Osteoblast (primary cell): ENCODE results near the gene ABCG1. TPM values are rescaled to one million over a fixed set of nuclear protein-coding genes. Genes with fewer than 3 reads are reported as not detected.

Experiments used
- DNase-seq: peaks from one replicate; pipeline ENCODE4 v3.0.0; 2011; ENCODE audit warnings: low spot score, mixed read lengths; ENCODE audit not compliant: insufficient read length; ENCODE audit errors: missing footprints
- H2AFZ ChIP-seq: 2 replicates; pipeline ENCODE4 v1.6.0; 2011; ENCODE audit warnings: mild to moderate bottlenecking, low read length
- H3K27ac ChIP-seq: 2 replicates; pipeline ENCODE4 v1.5.1; 2011; ENCODE audit warnings: mild to moderate bottlenecking, low read depth, low read length, moderate library complexity
- H3K27me3 ChIP-seq: 2 replicates; pipeline ENCODE4 v1.6.0; 2012; ENCODE audit warnings: mild to moderate bottlenecking, control low read depth, inconsistent platforms, low read length, moderate library complexity; ENCODE audit not compliant: insufficient read depth
- H3K36me3 ChIP-seq: 2 replicates; pipeline ENCODE4 v1.5.1; 2011; ENCODE audit warnings: mild to moderate bottlenecking, low read length, control low read depth, moderate library complexity; ENCODE audit not compliant: insufficient read depth
- H3K4me1 ChIP-seq: 2 replicates; pipeline ENCODE4 v1.5.1; 2011; ENCODE audit warnings: mild to moderate bottlenecking, low read length, control low read depth, moderate library complexity; ENCODE audit not compliant: insufficient read depth
- H3K4me2 ChIP-seq: 2 replicates; pipeline ENCODE4 v1.6.0; 2011; ENCODE audit warnings: mild to moderate bottlenecking, low read length; ENCODE audit not compliant: insufficient read depth
- H3K4me3 ChIP-seq: fragments of 200-600 bp; sonication (generic); 3 replicates; pipeline ENCODE4 v1.5.1; 2012; ENCODE audit warnings: mild to moderate bottlenecking, low read length, inconsistent platforms; ENCODE audit not compliant: insufficient read depth
- H3K79me2 ChIP-seq: 2 replicates; pipeline ENCODE4 v1.6.0; 2012; ENCODE audit warnings: mild to moderate bottlenecking, low read length, control low read depth, inconsistent platforms; ENCODE audit not compliant: insufficient read depth
- H3K9me3 ChIP-seq: 2 replicates; pipeline ENCODE4 v1.5.1; 2011; ENCODE audit warnings: low read depth, low read length, control low read depth
- H4K20me1 ChIP-seq: 2 replicates; pipeline ENCODE4 v1.6.0; 2012; ENCODE audit warnings: mild to moderate bottlenecking, low read length, control low read depth; ENCODE audit not compliant: insufficient read depth
- total RNA-seq: library from RNA; depleted of rRNA; stranded (reverse); fragments of >200 nt; gene quantifications from 2 replicates; pipeline ENCODE4 v1.2.3, GENCODE V29; 2012
- TF ChIP-seq, protein P1 (sequence below): IDR thresholded peaks from 2 replicates; pipeline ENCODE4 v1.5.1; 2011; ENCODE audit warnings: mild to moderate bottlenecking, low read depth, low read length, moderate library complexity; ENCODE audit errors: extremely low read depth

ABCG1 gene
- total RNA-seq, 1 donor = 0.72 TPM

DNA sequence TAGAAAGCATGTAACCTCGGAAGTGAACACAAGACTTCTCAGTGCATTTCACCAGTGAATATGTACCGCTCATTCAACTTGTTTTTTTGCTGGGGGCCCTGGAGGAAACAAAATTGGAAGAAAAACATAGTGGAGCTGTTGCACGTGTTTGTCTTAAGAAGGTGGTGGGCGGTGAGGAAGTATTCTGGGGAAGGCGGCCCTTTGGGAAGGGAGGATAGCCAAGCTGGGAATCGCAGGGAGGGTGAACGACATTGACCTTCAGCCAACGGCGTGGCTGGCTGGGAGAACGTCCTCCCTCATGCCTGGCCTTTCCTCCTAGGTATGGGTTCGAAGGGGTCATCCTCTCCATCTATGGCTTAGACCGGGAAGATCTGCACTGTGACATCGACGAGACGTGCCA, 76.9 kb downstream of the ABCG1 start:
- H3K36me3 ChIP-seq = no peaks in the 10 kb centered on the region
- H4K20me1 ChIP-seq = no peaks in the 10 kb centered on the region
- H3K4me2 ChIP-seq = no peak overlapping the region
- no peaks in the 10 kb centered on the region for H3K79me2 ChIP-seq
- no peak overlapping the region for H2AFZ ChIP-seq
- TF ChIP-seq, protein P1, sequence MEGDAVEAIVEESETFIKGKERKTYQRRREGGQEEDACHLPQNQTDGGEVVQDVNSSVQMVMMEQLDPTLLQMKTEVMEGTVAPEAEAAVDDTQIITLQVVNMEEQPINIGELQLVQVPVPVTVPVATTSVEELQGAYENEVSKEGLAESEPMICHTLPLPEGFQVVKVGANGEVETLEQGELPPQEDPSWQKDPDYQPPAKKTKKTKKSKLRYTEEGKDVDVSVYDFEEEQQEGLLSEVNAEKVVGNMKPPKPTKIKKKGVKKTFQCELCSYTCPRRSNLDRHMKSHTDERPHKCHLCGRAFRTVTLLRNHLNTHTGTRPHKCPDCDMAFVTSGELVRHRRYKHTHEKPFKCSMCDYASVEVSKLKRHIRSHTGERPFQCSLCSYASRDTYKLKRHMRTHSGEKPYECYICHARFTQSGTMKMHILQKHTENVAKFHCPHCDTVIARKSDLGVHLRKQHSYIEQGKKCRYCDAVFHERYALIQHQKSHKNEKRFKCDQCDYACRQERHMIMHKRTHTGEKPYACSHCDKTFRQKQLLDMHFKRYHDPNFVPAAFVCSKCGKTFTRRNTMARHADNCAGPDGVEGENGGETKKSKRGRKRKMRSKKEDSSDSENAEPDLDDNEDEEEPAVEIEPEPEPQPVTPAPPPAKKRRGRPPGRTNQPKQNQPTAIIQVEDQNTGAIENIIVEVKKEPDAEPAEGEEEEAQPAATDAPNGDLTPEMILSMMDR = no peak
- H3K27ac ChIP-seq = no peak overlapping the region
- no peaks in the 10 kb centered on the region for H3K9me3 ChIP-seq
- H3K27me3 ChIP-seq = no peaks in the 10 kb centered on the region
- H3K4me3 ChIP-seq = no peak overlapping the region
- no peaks in the 10 kb centered on the region for H3K4me1 ChIP-seq
- no peak for DNase-seq

- TF ChIP-seq, protein P1 = no peak
- Histone ChIP-seq H3K27me3 (no peaks in the 10 kb centered on the region), H3K4me3 (no peak overlapping the region), H3K27ac (no peak overlapping the region), H3K9me3 (no peaks in the 10 kb centered on the region), H3K79me2 (no peaks in the 10 kb centered on the region), H4K20me1 (no peaks in the 10 kb centered on the region), H3K4me1 (no peaks in the 10 kb centered on the region), H2AFZ (no peak overlapping the region), H3K36me3 (no peaks in the 10 kb centered on the region), H3K4me2 (no peak overlapping the region)
- no peak for DNase-seq
Measured at GRCh38 chr21:42296501-42296900, 77.6 kb downstream of the ABCG1 start.

GRCh38 chr21:42297377-42297776, 78.4 kb downstream of the ABCG1 start:
- H3K36me3 ChIP-seq = no peaks in the 10 kb centered on the region
- H3K9me3 ChIP-seq = no peaks in the 10 kb centered on the region
- no peak for DNase-seq
- no peak overlapping the region for H3K4me3 ChIP-seq
- no peaks in the 10 kb centered on the region for H3K27me3 ChIP-seq
- H3K27ac ChIP-seq = no peak overlapping the region
- H3K4me2 ChIP-seq = no peak overlapping the region
- no peak overlapping the region for H2AFZ ChIP-seq
- no peaks in the 10 kb centered on the region for H4K20me1 ChIP-seq
- TF ChIP-seq, protein P1 = no peak
- H3K4me1 ChIP-seq = no peaks in the 10 kb centered on the region
- no peaks in the 10 kb centered on the region for H3K79me2 ChIP-seq

DNA sequence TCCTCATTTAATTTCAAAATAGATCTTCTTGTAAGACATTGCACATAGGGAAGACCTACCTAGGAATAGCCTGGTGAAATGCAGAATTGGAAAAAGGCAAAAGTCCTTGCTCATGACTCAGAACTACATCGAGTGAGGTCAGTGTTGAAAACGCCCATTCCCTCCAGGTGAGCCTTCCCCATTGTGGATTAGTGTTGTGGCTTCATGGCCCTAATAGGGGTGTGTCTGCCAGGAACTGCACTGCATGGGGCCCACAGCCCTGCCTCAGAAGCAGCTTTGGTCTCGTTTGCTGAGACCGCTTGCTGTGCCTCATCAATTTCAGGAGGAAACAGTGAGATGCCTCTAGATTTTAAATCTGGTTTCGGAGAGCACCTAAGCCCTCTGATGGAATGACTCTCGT, 79.3 kb downstream of the ABCG1 start:
- no peak overlapping the region for H3K4me2 ChIP-seq

More for the DNA sequence above, 79.3 kb downstream of the ABCG1 start:
- Histone ChIP-seq H3K27me3 (no peaks in the 10 kb centered on the region), H3K27ac (no peak overlapping the region), H3K9me3 (no peaks in the 10 kb centered on the region), H4K20me1 (no peaks in the 10 kb centered on the region), H3K79me2 (no peaks in the 10 kb centered on the region), H3K36me3 (no peaks in the 10 kb centered on the region), H3K4me1 (no peaks in the 10 kb centered on the region), H2AFZ (no peak overlapping the region), H3K4me3 (no peak overlapping the region)
- peak; percentile 30 for DNase-seq
- TF ChIP-seq, protein P1 = no peak
